Measurements from ENCODE around the gene ZFYVE28. TPM values are rescaled to one million over a fixed set of nuclear protein-coding genes. Genes with fewer than 3 reads are reported as not detected.

The ZFYVE28 gene
- total RNA-seq, 4 donors from 2014 or later: 8.5 to 15.0 (median 11.7) TPM

- no peak for TF ChIP-seq CTCF (IDR thresholded peaks at IDR 0.05; ENCODE audit: low read depth)
Measured at GRCh38 chr4:2267320-2267811, 151.1 kb downstream of the ZFYVE28 start.

GRCh38 chr4:2266821-2267220 lies 151.6 kb downstream of the ZFYVE28 start:
- TF ChIP-seq CTCF (IDR thresholded peaks at IDR 0.05; ENCODE audit: low read depth): no peak

GRCh38 chr4:2266181-2266580 lies 152.3 kb downstream of the ZFYVE28 start:
- TF ChIP-seq CTCF (IDR thresholded peaks at IDR 0.05; ENCODE audit: low read depth): no peak

GRCh38 chr4:2265113-2266110 lies 153.0 kb downstream of the ZFYVE28 start:
- no peak for TF ChIP-seq CTCF (IDR thresholded peaks at IDR 0.05; ENCODE audit: low read depth)

- TF ChIP-seq CTCF (IDR thresholded peaks at IDR 0.05; ENCODE audit: low read depth): no peak
Measured at GRCh38 chr4:2264481-2265041, 153.9 kb downstream of the ZFYVE28 start.

GRCh38 chr4:2263926-2264321 lies 154.5 kb downstream of the ZFYVE28 start:
- no peak for TF ChIP-seq CTCF (IDR thresholded peaks at IDR 0.05; ENCODE audit: low read depth)

- no peak for TF ChIP-seq CTCF (IDR thresholded peaks at IDR 0.05; ENCODE audit: low read depth)
Measured at GRCh38 chr4:2262944-2263250, 155.5 kb downstream of the ZFYVE28 start.
